ENCODE results near the gene CDC27.

DNA sequence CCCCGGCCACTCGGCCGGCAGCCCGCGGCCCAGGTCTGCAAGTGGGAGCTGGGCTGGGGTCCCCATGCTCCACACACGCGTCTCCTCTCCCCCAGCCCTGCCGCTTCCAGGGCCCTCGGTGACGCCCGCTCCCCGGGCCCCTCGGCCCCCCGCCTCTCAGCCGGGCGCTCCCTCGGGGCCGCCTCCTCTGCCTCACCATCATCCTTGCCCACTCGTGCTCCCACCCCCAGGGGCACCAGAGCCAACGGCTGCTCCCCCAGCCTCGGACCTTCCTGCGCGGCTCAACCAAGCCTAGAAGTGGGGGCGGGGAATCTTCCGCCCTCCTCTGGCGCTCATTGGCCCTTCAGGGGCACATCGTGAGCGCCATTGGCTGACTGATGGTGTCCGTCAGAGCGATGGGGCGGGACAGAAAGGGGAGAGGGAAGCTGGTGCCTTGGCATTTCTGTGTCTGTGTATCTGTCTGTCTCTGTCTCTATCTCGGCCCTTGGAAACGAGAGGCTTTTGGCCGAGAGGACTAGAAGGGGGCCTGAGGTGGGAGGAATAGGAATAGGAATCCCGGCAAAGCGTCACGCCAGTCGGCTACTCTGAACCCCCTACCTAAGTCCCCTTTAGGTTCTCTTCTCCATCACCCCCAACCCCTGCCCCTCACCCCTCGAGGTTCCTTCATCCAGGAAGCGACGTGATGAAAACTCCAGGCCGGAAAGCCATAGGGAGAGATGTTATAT is 88.9 kb downstream of the CDC27 start:
- TF ChIP-seq CTCF (conservative IDR thresholded peaks at IDR 0.05; ENCODE audit: low read length) (no peak), EZH2phosphoT487 (IDR thresholded peaks at IDR 0.05; ENCODE audit: borderline replicate concordance, low read depth, low read length) (no peak)

All from OCI-LY7 (cell line).